ENCODE measurements around the gene NCAPH2.
A peak's percentile ranks its signal among the peaks of the same experiment; 100 is the strongest.

NCAPH2 gene

GRCh38 chr22:50474710-50475651 is 33.0 kb upstream of the NCAPH2 start, which contains the start of gene SBF1:
Gene SBF1, minus strand, starts transcription at chr22:50475035. Its CDS starts 195 bp downstream, at chr22:50474840.
- DNase-seq, result peak; percentile 91

GRCh38 chr22:50475652-50476002 is 32.4 kb upstream of the NCAPH2 start:
- no peak for DNase-seq

- DNase-seq, result no peak
Measured at GRCh38 chr22:50476868-50477267, 31.2 kb upstream of the NCAPH2 start.

GRCh38 chr22:50477923-50478322 is 30.1 kb upstream of the NCAPH2 start:
- DNase-seq, result no peak

GRCh38 chr22:50479721-50480120 is 28.3 kb upstream of the NCAPH2 start:
- DNase-seq, result no peak

- no peak for DNase-seq
Measured at GRCh38 chr22:50481045-50481439, 27.0 kb upstream of the NCAPH2 start.

- peak; percentile 74 for DNase-seq
Measured at GRCh38 chr22:50481440-50482106, 26.5 kb upstream of the NCAPH2 start, which contains the start of gene ADM2. Gene ADM2, plus strand, starts transcription at chr22:50481543. Its CDS starts 305 bp downstream, at chr22:50481848.

GRCh38 chr22:50482107-50483074 is 25.6 kb upstream of the NCAPH2 start:
- no peak for DNase-seq

GRCh38 chr22:50483106-50483505 is 24.9 kb upstream of the NCAPH2 start:
- no peak for DNase-seq

GRCh38 chr22:50483556-50483955 is 24.5 kb upstream of the NCAPH2 start:
- no peak for DNase-seq

- DNase-seq, result no peak
Measured at GRCh38 chr22:50483977-50484853, 23.8 kb upstream of the NCAPH2 start.

GRCh38 chr22:50485221-50486131 is 22.5 kb upstream of the NCAPH2 start:
- DNase-seq, result no peak

GRCh38 chr22:50486561-50487289 is 21.3 kb upstream of the NCAPH2 start, which contains the start of gene MIOX:
Gene MIOX, plus strand, starts transcription at chr22:50486859. Its CDS starts 39 bp downstream, at chr22:50486898.
- no peak for DNase-seq

GRCh38 chr22:50487290-50488005 is 20.6 kb upstream of the NCAPH2 start:
- DNase-seq, result no peak

- DNase-seq, result peak; percentile 8
Measured at GRCh38 chr22:50488006-50488677, 19.9 kb upstream of the NCAPH2 start.

- no peak for DNase-seq
Measured at GRCh38 chr22:50488886-50489285, 19.1 kb upstream of the NCAPH2 start.

- no peak for DNase-seq
Measured at GRCh38 chr22:50489363-50490243, 18.4 kb upstream of the NCAPH2 start.

Data from activated naive CD4-positive, alpha-beta T cell treated with anti-CD3 and anti-CD28 coated beads, Interleukin-2, amount 50 U/mL, for 16 hours (primary cell).